Measurements from ENCODE around the gene VEGFC.

GRCh38 chr4:176825586-176825985 is 32.9 kb upstream of the VEGFC start:
- TF ChIP-seq CTCF (IDR thresholded peaks at IDR 0.05) (no peak), MAX (IDR thresholded peaks at IDR 0.05; ENCODE audit: low read depth) (no peak), NRF1 (IDR thresholded peaks at IDR 0.05; ENCODE audit: low read depth, low read length) (no peak), TEAD4 (IDR thresholded peaks at IDR 0.05; ENCODE audit: borderline replicate concordance, insufficient read depth) (no peak), MEF2A (IDR thresholded peaks at IDR 0.05; ENCODE audit: borderline replicate concordance, low read depth) (no peak), REST (IDR thresholded peaks at IDR 0.05; ENCODE audit: low read depth, low read length) (no peak), RAD21 (IDR thresholded peaks at IDR 0.05; ENCODE audit: low read length) (no peak), RXRA (IDR thresholded peaks at IDR 0.05; ENCODE audit: borderline replicate concordance, low read depth) (no peak), SMC3 (IDR thresholded peaks at IDR 0.05; ENCODE audit: low read depth, low read length) (no peak), POLR2AphosphoS5 (IDR thresholded peaks at IDR 0.05; ENCODE audit: low read depth, low read length) (no peak), RCOR1 (IDR thresholded peaks at IDR 0.05; ENCODE audit: low read length) (no peak), YY1 (IDR thresholded peaks at IDR 0.05; ENCODE audit: low read depth) (no peak)
- TF ChIP-seq, protein P1, sequence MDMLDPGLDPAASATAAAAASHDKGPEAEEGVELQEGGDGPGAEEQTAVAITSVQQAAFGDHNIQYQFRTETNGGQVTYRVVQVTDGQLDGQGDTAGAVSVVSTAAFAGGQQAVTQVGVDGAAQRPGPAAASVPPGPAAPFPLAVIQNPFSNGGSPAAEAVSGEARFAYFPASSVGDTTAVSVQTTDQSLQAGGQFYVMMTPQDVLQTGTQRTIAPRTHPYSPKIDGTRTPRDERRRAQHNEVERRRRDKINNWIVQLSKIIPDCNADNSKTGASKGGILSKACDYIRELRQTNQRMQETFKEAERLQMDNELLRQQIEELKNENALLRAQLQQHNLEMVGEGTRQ (IDR thresholded peaks at IDR 0.05; ENCODE audit: borderline replicate concordance, low read depth, low read length) = no peak

Measured in SK-N-SH (cell line).